H1 (cell line): Measurements from ENCODE around the gene RPN2. TPM values are rescaled to one million over a fixed set of nuclear protein-coding genes. Genes with fewer than 3 reads are reported as not detected.

Source experiments
- HDAC6 ChIP-seq: IDR thresholded peaks from one replicate; pipeline ENCODE4 v1.7.1; 2012; ENCODE audit warnings: low read depth, mild to moderate bottlenecking, inconsistent platforms, low read length, moderate library complexity
- SIRT6 ChIP-seq: IDR thresholded peaks from one replicate; pipeline ENCODE4 v1.7.1; 2012; ENCODE audit warnings: low read length, inconsistent platforms
- polyA plus RNA-seq, 7 experiments: library from polyadenylated mRNA; depleted of rRNA in 3 of 7; stranded (reverse) in 5 of 7; unstranded in 2 of 7; fragments of >200 nt in 5 of 7; fragments of 200-250 nt in 2 of 7; gene quantifications; 1 replicate in 5 of 7; 2 replicates in 1 of 7; 4 replicates in 1 of 7; pipeline versions ENCODE4 v1.2.1 to v1.2.3, GENCODE V29; 2011 to 2013; ENCODE audit warnings: missing spikeins in 2 of 7, mixed read lengths in 2 of 7
- total RNA-seq: library from RNA; stranded (reverse); fragmentation: NEBNext Ultra II Directional; extraction: Animal tissue kit (Norgen Biotek cat#: 25700); gene quantifications from 2 replicates; pipeline ENCODE4 v1.2.1, GENCODE V29; 2021

RPN2 gene
- total and polyA plus RNA-seq, 2 of the 8 experiments (the other 6 are each of a cell fraction or from before 2014, with no cell fraction given): 236 to 379 TPM

- TF ChIP-seq HDAC6 (no peak), SIRT6 (no peak)
Measured at GRCh38 chr20:37260923-37261322, 81.8 kb downstream of the RPN2 start (continued).
